ENCODE measurements around the gene SLC25A15. TPM values are rescaled to one million over a fixed set of nuclear protein-coding genes. Genes with fewer than 3 reads are reported as not detected.

The SLC25A15 gene
- total RNA-seq, 2 experiments from 2014 or later: 2.1 to 2.2 TPM

DNA sequence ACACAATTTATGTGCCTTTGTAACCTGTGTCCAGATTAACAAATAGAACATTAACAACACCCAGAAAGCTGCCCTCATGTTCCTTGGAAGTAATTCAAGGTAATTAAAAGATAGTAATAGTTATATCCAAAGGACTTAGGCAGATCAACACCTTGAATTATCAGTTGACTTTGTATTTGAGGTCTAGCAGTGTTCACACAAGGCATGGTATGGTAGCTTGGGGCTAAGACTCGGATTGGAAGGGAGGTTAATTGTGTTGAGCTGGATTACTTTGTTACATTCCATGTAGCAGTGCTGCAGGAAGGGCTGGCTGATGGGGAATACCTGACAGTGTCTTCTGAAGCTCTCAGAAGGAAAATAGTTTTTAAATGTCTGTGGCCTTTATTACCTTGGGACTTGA is 16.8 kb downstream of the SLC25A15 start:
- Histone ChIP-seq H3K4me1 (ENCODE audit: insufficient read depth, low read length) (no peaks in the 10 kb centered on the region), H3K27ac (ENCODE audit: low read depth in 1 of 2, low read length in 2 of 2) (no peak overlapping the region), H3K9me3 (ENCODE audit: control insufficient read depth in 1 of 2, insufficient read depth in 1 of 2, low read length in 2 of 2) (no peaks in the 10 kb centered on the region), H3K4me3 (ENCODE audit: low read length) (no peak overlapping the region), H3K36me3 (ENCODE audit: insufficient read depth, low read length) (peaks cover 72% of the 10 kb centered on the region), H3K27me3 (ENCODE audit: control insufficient read depth in 1 of 2, insufficient read depth in 2 of 2, low read length in 2 of 2) (no peaks in the 10 kb centered on the region)
- DNase-seq: no peak
- no peak overlapping the region for H3K4me3 Mint-ChIP-seq
- H3K9me3 Mint-ChIP-seq: no peaks in the 10 kb centered on the region
- intact Hi-C loops (cut with DNase I, micrococcal nuclease): no loop called here
- CTCF ChIA-PET: no interaction called here
- no peaks in the 10 kb centered on the region for H3K27me3 Mint-ChIP-seq
- H3K4me1 Mint-ChIP-seq (ENCODE audit: low read depth): no peaks in the 10 kb centered on the region
- TF ChIP-seq, protein P1, sequence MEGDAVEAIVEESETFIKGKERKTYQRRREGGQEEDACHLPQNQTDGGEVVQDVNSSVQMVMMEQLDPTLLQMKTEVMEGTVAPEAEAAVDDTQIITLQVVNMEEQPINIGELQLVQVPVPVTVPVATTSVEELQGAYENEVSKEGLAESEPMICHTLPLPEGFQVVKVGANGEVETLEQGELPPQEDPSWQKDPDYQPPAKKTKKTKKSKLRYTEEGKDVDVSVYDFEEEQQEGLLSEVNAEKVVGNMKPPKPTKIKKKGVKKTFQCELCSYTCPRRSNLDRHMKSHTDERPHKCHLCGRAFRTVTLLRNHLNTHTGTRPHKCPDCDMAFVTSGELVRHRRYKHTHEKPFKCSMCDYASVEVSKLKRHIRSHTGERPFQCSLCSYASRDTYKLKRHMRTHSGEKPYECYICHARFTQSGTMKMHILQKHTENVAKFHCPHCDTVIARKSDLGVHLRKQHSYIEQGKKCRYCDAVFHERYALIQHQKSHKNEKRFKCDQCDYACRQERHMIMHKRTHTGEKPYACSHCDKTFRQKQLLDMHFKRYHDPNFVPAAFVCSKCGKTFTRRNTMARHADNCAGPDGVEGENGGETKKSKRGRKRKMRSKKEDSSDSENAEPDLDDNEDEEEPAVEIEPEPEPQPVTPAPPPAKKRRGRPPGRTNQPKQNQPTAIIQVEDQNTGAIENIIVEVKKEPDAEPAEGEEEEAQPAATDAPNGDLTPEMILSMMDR (IDR thresholded peaks at IDR 0.05): no peak
- no peak overlapping the region for H3K27ac Mint-ChIP-seq
- ATAC-seq (ENCODE audit: poor library complexity): no peak
- H3K36me3 Mint-ChIP-seq (ENCODE audit: low read depth): peaks cover 97% of the 10 kb centered on the region
- POLR2A ChIA-PET: no interaction called here

- H3K36me3 ChIP-seq (ENCODE audit: insufficient read depth, low read length): peaks cover 51% of the 10 kb centered on the region
- H3K27ac Mint-ChIP-seq: no peak overlapping the region
- intact Hi-C loops (cut with DNase I, micrococcal nuclease): no loop called here
- ATAC-seq (ENCODE audit: poor library complexity): no peak
- H3K36me3 Mint-ChIP-seq (ENCODE audit: low read depth): peaks cover 88% of the 10 kb centered on the region
- H3K9me3 Mint-ChIP-seq: no peaks in the 10 kb centered on the region
- DNase-seq: no peak
- no peaks in the 10 kb centered on the region for H3K27me3 ChIP-seq (ENCODE audit: control insufficient read depth in 1 of 2, insufficient read depth in 2 of 2, low read length in 2 of 2)
- ChIA-PET CTCF (no interaction called here), POLR2A (no interaction called here)
- TF ChIP-seq, protein P1 (IDR thresholded peaks at IDR 0.05): no peak
- H3K4me1 Mint-ChIP-seq (ENCODE audit: low read depth): no peaks in the 10 kb centered on the region
- H3K4me1 ChIP-seq (ENCODE audit: insufficient read depth, low read length): no peaks in the 10 kb centered on the region
- H3K27me3 Mint-ChIP-seq: no peaks in the 10 kb centered on the region
- H3K4me3 Mint-ChIP-seq: no peak overlapping the region
- no peak overlapping the region for H3K27ac ChIP-seq (ENCODE audit: low read depth in 1 of 2, low read length in 2 of 2)
- H3K4me3 ChIP-seq (ENCODE audit: low read length): no peak overlapping the region
- peaks cover 0 to 5% of the 10 kb centered on the region in 2 experiments for H3K9me3 ChIP-seq (ENCODE audit: control insufficient read depth in 1 of 2, insufficient read depth in 1 of 2, low read length in 2 of 2)
These were observed 20.1 kb downstream of the SLC25A15 start for GRCh38 chr13:40809471-40809870.

GRCh38 chr13:40812102-40812501 is 22.7 kb downstream of the SLC25A15 start:
- POLR2A ChIA-PET: no interaction called here
- ATAC-seq (ENCODE audit: poor library complexity) (no peak), DNase-seq (no peak)
- peaks cover 5% of the 10 kb centered on the region for H3K9me3 Mint-ChIP-seq
- H3K4me1 Mint-ChIP-seq (ENCODE audit: low read depth): no peaks in the 10 kb centered on the region
- Histone ChIP-seq H3K4me3 (ENCODE audit: low read length) (no peak overlapping the region), H3K4me1 (ENCODE audit: insufficient read depth, low read length) (no peaks in the 10 kb centered on the region), H3K36me3 (ENCODE audit: insufficient read depth, low read length) (peaks cover 28% of the 10 kb centered on the region), H3K9me3 (ENCODE audit: control insufficient read depth in 1 of 2, insufficient read depth in 1 of 2, low read length in 2 of 2) (peaks cover 9 to 10% of the 10 kb centered on the region in 2 experiments), H3K27me3 (ENCODE audit: control insufficient read depth in 1 of 2, insufficient read depth in 2 of 2, low read length in 2 of 2) (no peaks in the 10 kb centered on the region), H3K27ac (ENCODE audit: low read depth in 1 of 2, low read length in 2 of 2) (no peak overlapping the region)
- intact Hi-C loops (cut with DNase I, micrococcal nuclease): no loop called here
- TF ChIP-seq, protein P1 (IDR thresholded peaks at IDR 0.05): no peak
- H3K36me3 Mint-ChIP-seq (ENCODE audit: low read depth): peaks cover 85% of the 10 kb centered on the region
- no peak overlapping the region for H3K4me3 Mint-ChIP-seq
- H3K27ac Mint-ChIP-seq: no peak overlapping the region
- no peaks in the 10 kb centered on the region for H3K27me3 Mint-ChIP-seq
- CTCF ChIA-PET: no interaction called here
